ENCODE data around the gene ENTHD1. TPM values are rescaled to one million over a fixed set of nuclear protein-coding genes. Genes with fewer than 3 reads are reported as not detected.

Gene ENTHD1
- total RNA-seq, 1 donor from 2014 or later, result not detected

GRCh38 chr22:39917197-39917643, 23.7 kb upstream of the ENTHD1 start:
- TF ChIP-seq CTCF (IDR thresholded peaks at IDR 0.05; ENCODE audit: partially characterized antibody, unreplicated experiment), result no peak
- no peaks in the 10 kb centered on the region for H3K36me3 Mint-ChIP-seq (ENCODE audit: unreplicated experiment)
- no peaks in the 10 kb centered on the region for H3K27me3 Mint-ChIP-seq (ENCODE audit: unreplicated experiment)
- no peak for DNase-seq
- no peak overlapping the region for H3K27ac Mint-ChIP-seq (ENCODE audit: unreplicated experiment)
- H3K4me1 Mint-ChIP-seq (ENCODE audit: low read depth, unreplicated experiment), result peaks cover 18% of the 10 kb centered on the region
- no peak overlapping the region for H3K4me3 Mint-ChIP-seq (ENCODE audit: unreplicated experiment)
- no peaks in the 10 kb centered on the region for H3K9me3 Mint-ChIP-seq (ENCODE audit: unreplicated experiment)

- no peak for TF ChIP-seq CTCF (IDR thresholded peaks at IDR 0.05; ENCODE audit: partially characterized antibody, unreplicated experiment)
- Mint-ChIP-seq H3K4me1 (ENCODE audit: low read depth, unreplicated experiment) (peaks cover 18% of the 10 kb centered on the region), H3K4me3 (ENCODE audit: unreplicated experiment) (no peak overlapping the region), H3K9me3 (ENCODE audit: unreplicated experiment) (no peaks in the 10 kb centered on the region), H3K36me3 (ENCODE audit: unreplicated experiment) (no peaks in the 10 kb centered on the region), H3K27me3 (ENCODE audit: unreplicated experiment) (no peaks in the 10 kb centered on the region), H3K27ac (ENCODE audit: unreplicated experiment) (no peak overlapping the region)
- no peak for DNase-seq
These were observed 22.9 kb upstream of the ENTHD1 start for GRCh38 chr22:39916496-39916895.

- H3K27me3 Mint-ChIP-seq (ENCODE audit: unreplicated experiment), result no peaks in the 10 kb centered on the region
- no peaks in the 10 kb centered on the region for H3K9me3 Mint-ChIP-seq (ENCODE audit: unreplicated experiment)
- no peaks in the 10 kb centered on the region for H3K36me3 Mint-ChIP-seq (ENCODE audit: unreplicated experiment)
- TF ChIP-seq CTCF (IDR thresholded peaks at IDR 0.05; ENCODE audit: partially characterized antibody, unreplicated experiment), result no peak
- no peak for DNase-seq
- peaks cover 15% of the 10 kb centered on the region for H3K4me1 Mint-ChIP-seq (ENCODE audit: low read depth, unreplicated experiment)
- no peak overlapping the region for H3K4me3 Mint-ChIP-seq (ENCODE audit: unreplicated experiment)
- H3K27ac Mint-ChIP-seq (ENCODE audit: unreplicated experiment), result no peak overlapping the region
These were observed 21.8 kb upstream of the ENTHD1 start for GRCh38 chr22:39915295-39915726.

GRCh38 chr22:39914584-39914983, 21.0 kb upstream of the ENTHD1 start:
- Mint-ChIP-seq H3K4me1 (ENCODE audit: low read depth, unreplicated experiment) (peaks cover 13% of the 10 kb centered on the region), H3K9me3 (ENCODE audit: unreplicated experiment) (no peaks in the 10 kb centered on the region), H3K27me3 (ENCODE audit: unreplicated experiment) (no peaks in the 10 kb centered on the region), H3K27ac (ENCODE audit: unreplicated experiment) (no peak overlapping the region), H3K36me3 (ENCODE audit: unreplicated experiment) (no peaks in the 10 kb centered on the region), H3K4me3 (ENCODE audit: unreplicated experiment) (no peak overlapping the region)
- TF ChIP-seq CTCF (IDR thresholded peaks at IDR 0.05; ENCODE audit: partially characterized antibody, unreplicated experiment), result no peak
- no peak for DNase-seq

GRCh38 chr22:39913886-39914285, 20.3 kb upstream of the ENTHD1 start:
- Mint-ChIP-seq H3K4me1 (ENCODE audit: low read depth, unreplicated experiment) (peaks cover 13% of the 10 kb centered on the region), H3K4me3 (ENCODE audit: unreplicated experiment) (no peak overlapping the region), H3K36me3 (ENCODE audit: unreplicated experiment) (no peaks in the 10 kb centered on the region), H3K27me3 (ENCODE audit: unreplicated experiment) (no peaks in the 10 kb centered on the region), H3K9me3 (ENCODE audit: unreplicated experiment) (no peaks in the 10 kb centered on the region), H3K27ac (ENCODE audit: unreplicated experiment) (no peak overlapping the region)
- TF ChIP-seq CTCF (IDR thresholded peaks at IDR 0.05; ENCODE audit: partially characterized antibody, unreplicated experiment), result no peak
- DNase-seq, result no peak

All from glutamatergic neuron (in vitro differentiated cells).